ENCODE data around the gene MYLK2. TPM values are rescaled to one million over a fixed set of nuclear protein-coding genes. Genes with fewer than 3 reads are reported as not detected.
A peak's percentile ranks its signal among the peaks of the same experiment; 100 is the strongest.

Gene MYLK2
- under 1 TPM in 1 of 5 experiments, not detected in 4; 0.58 TPM for total RNA-seq
- polyA plus RNA-seq: not detected
- not detected for total RNA-seq

GRCh38 chr20:31819083-31819784 is at the start of gene MYLK2:
Gene MYLK2, plus strand, starts transcription at chr20:31819356. Its CDS starts 225 bp downstream, at chr20:31819581.
- H3K9me3 Mint-ChIP-seq: no peaks in the 10 kb centered on the region
- intact Hi-C loops (cut with micrococcal nuclease): no loop called here
- Histone ChIP-seq H3K36me3 (ENCODE audit: control insufficient read depth in 2 of 3, insufficient read depth in 3 of 3, low read length in 3 of 3) (no peaks in the 10 kb centered on the region), H3K4me1 (ENCODE audit: control insufficient read depth in 2 of 2, insufficient read depth in 2 of 2, low read length in 2 of 2) (peaks cover 0 to 4% of the 10 kb centered on the region in 2 donors), H3K27ac (ENCODE audit: low read depth, low read length) (no peak within 1 kb of the TSS), H3K9me3 (ENCODE audit: control insufficient read depth in 2 of 3, low read length in 3 of 3) (no peaks in the 10 kb centered on the region), H3K4me3 (ENCODE audit: low read length) (no peak within 1 kb of the TSS), H3K27me3 (ENCODE audit: control insufficient read depth in 2 of 2, insufficient read depth in 2 of 2, low read length in 2 of 2) (no peaks in the 10 kb centered on the region)
- ATAC-seq (no peak), DNase-seq (no peak)
- peaks cover 0 to 4% (median 0%) of the 10 kb centered on the region in 5 donors for H3K27me3 Mint-ChIP-seq
- no peak within 1 kb of the TSS for H3K27ac Mint-ChIP-seq
- ChIA-PET CTCF (no interaction called here), POLR2A (no interaction called here)
- H3K4me3 Mint-ChIP-seq: no peak within 1 kb of the TSS
- no peaks in the 10 kb centered on the region for H3K36me3 Mint-ChIP-seq
- peaks cover 0 to 9% (median 0%) of the 10 kb centered on the region in 7 donors for H3K4me1 Mint-ChIP-seq

GRCh38 chr20:31769681-31770080 is 49.5 kb upstream of the MYLK2 start:
- intact Hi-C loops (cut with micrococcal nuclease): no loop called here
- Histone ChIP-seq H3K36me3 (ENCODE audit: control insufficient read depth in 2 of 3, insufficient read depth in 3 of 3, low read length in 3 of 3) (no peaks in the 10 kb centered on the region), H3K4me1 (ENCODE audit: control insufficient read depth in 2 of 2, insufficient read depth in 2 of 2, low read length in 2 of 2) (peaks cover 0 to 7% of the 10 kb centered on the region in 2 donors), H3K27ac (ENCODE audit: low read depth, low read length) (no peak overlapping the region), H3K27me3 (ENCODE audit: control insufficient read depth in 2 of 2, insufficient read depth in 2 of 2, low read length in 2 of 2) (no peaks in the 10 kb centered on the region), H3K9me3 (ENCODE audit: control insufficient read depth in 2 of 3, low read length in 3 of 3) (no peaks in the 10 kb centered on the region), H3K4me3 (ENCODE audit: low read length) (no peak overlapping the region)
- Mint-ChIP-seq H3K36me3 (peaks cover 0 to 33% (median 0%) of the 10 kb centered on the region in 5 donors), H3K4me1 (peaks cover 0 to 17% (median 0%) of the 10 kb centered on the region in 7 donors), H3K9me3 (no peaks in the 10 kb centered on the region), H3K27me3 (no peaks in the 10 kb centered on the region), H3K27ac (no peak overlapping the region), H3K4me3 (no peak overlapping the region)
- POLR2A ChIA-PET: no interaction called here
- CTCF ChIA-PET: no interaction called here
- ATAC-seq (no peak), DNase-seq (no peak)

GRCh38 chr20:31770243-31770642 is 48.9 kb upstream of the MYLK2 start:
- H3K4me1 Mint-ChIP-seq: peaks cover 0 to 14% (median 0%) of the 10 kb centered on the region in 7 donors
- Histone ChIP-seq H3K4me1 (ENCODE audit: control insufficient read depth in 2 of 2, insufficient read depth in 2 of 2, low read length in 2 of 2) (peaks cover 0 to 7% of the 10 kb centered on the region in 2 donors), H3K36me3 (ENCODE audit: control insufficient read depth in 2 of 3, insufficient read depth in 3 of 3, low read length in 3 of 3) (no peaks in the 10 kb centered on the region), H3K4me3 (ENCODE audit: low read length) (no peak overlapping the region), H3K27ac (ENCODE audit: low read depth, low read length) (no peak overlapping the region), H3K27me3 (ENCODE audit: control insufficient read depth in 2 of 2, insufficient read depth in 2 of 2, low read length in 2 of 2) (no peaks in the 10 kb centered on the region), H3K9me3 (ENCODE audit: control insufficient read depth in 2 of 3, low read length in 3 of 3) (no peaks in the 10 kb centered on the region)
- peak overlapping the region in 1 of 10 donors; percentile 33 for H3K4me3 Mint-ChIP-seq
- H3K27ac Mint-ChIP-seq: no peak overlapping the region
- intact Hi-C loops (cut with micrococcal nuclease): no loop called here
- CTCF ChIA-PET: no interaction called here
- no peak for DNase-seq
- H3K27me3 Mint-ChIP-seq: no peaks in the 10 kb centered on the region
- POLR2A ChIA-PET: no interaction called here
- ATAC-seq: no peak
- no peaks in the 10 kb centered on the region for H3K9me3 Mint-ChIP-seq
- peaks cover 0 to 32% (median 0%) of the 10 kb centered on the region in 5 donors for H3K36me3 Mint-ChIP-seq

- Histone ChIP-seq H3K4me3 (ENCODE audit: low read length) (no peak overlapping the region), H3K4me1 (ENCODE audit: control insufficient read depth in 2 of 2, insufficient read depth in 2 of 2, low read length in 2 of 2) (peaks cover 0 to 7% of the 10 kb centered on the region in 2 donors), H3K9me3 (ENCODE audit: control insufficient read depth in 2 of 3, low read length in 3 of 3) (no peaks in the 10 kb centered on the region), H3K36me3 (ENCODE audit: control insufficient read depth in 2 of 3, insufficient read depth in 3 of 3, low read length in 3 of 3) (no peaks in the 10 kb centered on the region), H3K27me3 (ENCODE audit: control insufficient read depth in 2 of 2, insufficient read depth in 2 of 2, low read length in 2 of 2) (no peaks in the 10 kb centered on the region), H3K27ac (ENCODE audit: low read depth, low read length) (no peak overlapping the region)
- Mint-ChIP-seq H3K4me3 (no peak overlapping the region), H3K4me1 (peaks cover 0 to 9% (median 0%) of the 10 kb centered on the region in 7 donors), H3K27me3 (no peaks in the 10 kb centered on the region), H3K27ac (no peak overlapping the region), H3K36me3 (peaks cover 0 to 29% (median 0%) of the 10 kb centered on the region in 5 donors), H3K9me3 (no peaks in the 10 kb centered on the region)
- no peak for DNase-seq
- no peak for ATAC-seq
- ChIA-PET POLR2A (no interaction called here), CTCF (no interaction called here)
- intact Hi-C loops (cut with micrococcal nuclease): no loop called here
These were observed 44.7 kb upstream of the MYLK2 start for GRCh38 chr20:31774408-31774807.

- H3K9me3 Mint-ChIP-seq: no peaks in the 10 kb centered on the region
- DNase-seq (no peak), ATAC-seq (no peak)
- Histone ChIP-seq H3K36me3 (ENCODE audit: control insufficient read depth in 2 of 3, insufficient read depth in 3 of 3, low read length in 3 of 3) (no peaks in the 10 kb centered on the region), H3K27ac (ENCODE audit: low read depth, low read length) (no peak overlapping the region), H3K4me3 (ENCODE audit: low read length) (no peak overlapping the region), H3K9me3 (ENCODE audit: control insufficient read depth in 2 of 3, low read length in 3 of 3) (no peaks in the 10 kb centered on the region), H3K27me3 (ENCODE audit: control insufficient read depth in 2 of 2, insufficient read depth in 2 of 2, low read length in 2 of 2) (no peaks in the 10 kb centered on the region), H3K4me1 (ENCODE audit: control insufficient read depth in 2 of 2, insufficient read depth in 2 of 2, low read length in 2 of 2) (no peaks in the 10 kb centered on the region)
- no peak overlapping the region for H3K4me3 Mint-ChIP-seq
- intact Hi-C loops (cut with micrococcal nuclease): no loop called here
- no peaks in the 10 kb centered on the region for H3K4me1 Mint-ChIP-seq
- CTCF ChIA-PET: no interaction called here
- H3K27ac Mint-ChIP-seq: no peak overlapping the region
- H3K27me3 Mint-ChIP-seq: no peaks in the 10 kb centered on the region
- H3K36me3 Mint-ChIP-seq: peaks cover 0 to 32% (median 0%) of the 10 kb centered on the region in 5 donors
- POLR2A ChIA-PET: interaction anchor here (0.5 kb wide), 1 partner anchor 78 kb away, joined by 3 read pairs; no protein-coding TSS in a partner anchor
These were observed 38.3 kb upstream of the MYLK2 start for GRCh38 chr20:31780839-31781238.

GRCh38 chr20:31781945-31782344 is 37.2 kb upstream of the MYLK2 start:
- H3K27me3 ChIP-seq (ENCODE audit: control insufficient read depth in 2 of 2, insufficient read depth in 2 of 2, low read length in 2 of 2): no peaks in the 10 kb centered on the region
- no peak overlapping the region for H3K4me3 Mint-ChIP-seq
- H3K36me3 Mint-ChIP-seq: peaks cover 0 to 36% (median 0%) of the 10 kb centered on the region in 5 donors
- ATAC-seq (no peak), DNase-seq (no peak)
- H3K27ac ChIP-seq (ENCODE audit: low read depth, low read length): no peak overlapping the region
- peaks cover 0 to 2% (median 0%) of the 10 kb centered on the region in 7 donors for H3K4me1 Mint-ChIP-seq
- ChIA-PET POLR2A (no interaction called here), CTCF (no interaction called here)
- intact Hi-C loops (cut with micrococcal nuclease): no loop called here
- H3K4me1 ChIP-seq (ENCODE audit: control insufficient read depth in 2 of 2, insufficient read depth in 2 of 2, low read length in 2 of 2): no peaks in the 10 kb centered on the region
- no peaks in the 10 kb centered on the region for H3K9me3 Mint-ChIP-seq
- H3K4me3 ChIP-seq (ENCODE audit: low read length): no peak overlapping the region
- no peak overlapping the region for H3K27ac Mint-ChIP-seq
- no peaks in the 10 kb centered on the region for H3K36me3 ChIP-seq (ENCODE audit: control insufficient read depth in 2 of 3, insufficient read depth in 3 of 3, low read length in 3 of 3)
- H3K27me3 Mint-ChIP-seq: no peaks in the 10 kb centered on the region
- H3K9me3 ChIP-seq (ENCODE audit: control insufficient read depth in 2 of 3, low read length in 3 of 3): no peaks in the 10 kb centered on the region

All from naive thymus-derived CD4-positive, alpha-beta T cell (primary cell).